Central memory CD8-positive, alpha-beta T cell (primary cell): Measurements from ENCODE around the gene HASPIN.
A peak's percentile ranks its signal among the peaks of the same experiment; 100 is the strongest.

ENCODE experiments used
- ATAC-seq: fragments of 150-1000 bp; cut with Tn5 transposase; replicated peaks from 2 replicates; pipeline ENCODE4 v1.10.0; 2022; ENCODE audit warnings: mild to moderate bottlenecking, moderate FRiP score, moderate number of reproducible peaks; ENCODE audit not compliant: poor library complexity, severe bottlenecking; ENCODE audit errors: extremely low read depth
- DNase-seq, 2 donors: peaks; one replicate each; pipeline ENCODE4 v3.0.0; 2021; ENCODE audit warnings: low spot score in 2 of 2
- H3K27ac Mint-ChIP-seq: one replicate; pipeline ENCODE4 v1.8.0; 2022; ENCODE audit warnings: low read depth, mild to moderate bottlenecking, moderate library complexity, mixed read lengths
- H3K27me3 Mint-ChIP-seq: one replicate; pipeline ENCODE4 v1.8.0; 2022; ENCODE audit warnings: mixed read lengths
- H3K36me3 Mint-ChIP-seq: one replicate; pipeline ENCODE4 v1.8.0; 2022; ENCODE audit warnings: mild to moderate bottlenecking, moderate library complexity, mixed read lengths; ENCODE audit not compliant: insufficient read depth
- H3K4me1 Mint-ChIP-seq: one replicate; pipeline ENCODE4 v1.8.0; 2022; ENCODE audit warnings: mixed read lengths
- H3K4me3 Mint-ChIP-seq: one replicate; pipeline ENCODE4 v1.8.0; 2022; ENCODE audit warnings: mild to moderate bottlenecking, moderate library complexity, mixed read lengths
- H3K9me3 Mint-ChIP-seq: one replicate; pipeline ENCODE4 v1.8.0; 2022; ENCODE audit warnings: mixed read lengths

Gene HASPIN

GRCh38 chr17:3750926-3751325 lies 27.2 kb downstream of the HASPIN start:
- Mint-ChIP-seq H3K27me3 (no peaks in the 10 kb centered on the region), H3K4me1 (peaks cover 29% of the 10 kb centered on the region), H3K27ac (peak overlapping the region; percentile 92), H3K9me3 (no peaks in the 10 kb centered on the region), H3K4me3 (peak overlapping the region; percentile 73), H3K36me3 (peaks cover 5% of the 10 kb centered on the region)
- ATAC-seq (peak; percentile 77), DNase-seq (peak in 1 of 2 donors; percentile 51)

- peak overlapping the region; percentile 92 for H3K27ac Mint-ChIP-seq
- peaks cover 5% of the 10 kb centered on the region for H3K36me3 Mint-ChIP-seq
- H3K9me3 Mint-ChIP-seq, result no peaks in the 10 kb centered on the region
- DNase-seq (no peak), ATAC-seq (no peak)
- H3K4me1 Mint-ChIP-seq, result peaks cover 29% of the 10 kb centered on the region
- H3K27me3 Mint-ChIP-seq, result no peaks in the 10 kb centered on the region
- H3K4me3 Mint-ChIP-seq, result no peak overlapping the region
Observed at GRCh38 chr17:3751836-3752235, 28.1 kb downstream of the HASPIN start.

GRCh38 chr17:3753624-3754023 lies 29.9 kb downstream of the HASPIN start:
- no peak for ATAC-seq
- Mint-ChIP-seq H3K4me3 (peak overlapping the region; percentile 7), H3K4me1 (peaks cover 26% of the 10 kb centered on the region), H3K36me3 (peaks cover 5% of the 10 kb centered on the region), H3K27me3 (no peaks in the 10 kb centered on the region), H3K27ac (no peak overlapping the region), H3K9me3 (no peaks in the 10 kb centered on the region)
- DNase-seq, result no peak

- H3K4me3 Mint-ChIP-seq, result peak overlapping the region; percentile 7
- no peaks in the 10 kb centered on the region for H3K9me3 Mint-ChIP-seq
- H3K27ac Mint-ChIP-seq, result no peak overlapping the region
- peaks cover 5% of the 10 kb centered on the region for H3K36me3 Mint-ChIP-seq
- H3K27me3 Mint-ChIP-seq, result no peaks in the 10 kb centered on the region
- no peak for ATAC-seq
- peaks cover 22% of the 10 kb centered on the region for H3K4me1 Mint-ChIP-seq
- no peak for DNase-seq
Observed at GRCh38 chr17:3754066-3754457, 30.4 kb downstream of the HASPIN start.

- Mint-ChIP-seq H3K27ac (peak overlapping the region; percentile 80), H3K4me3 (peak overlapping the region; percentile 56), H3K36me3 (peaks cover 5% of the 10 kb centered on the region), H3K4me1 (peaks cover 22% of the 10 kb centered on the region), H3K27me3 (no peaks in the 10 kb centered on the region), H3K9me3 (no peaks in the 10 kb centered on the region)
- ATAC-seq (peak; percentile 86), DNase-seq (peak; percentile 59)
Observed at GRCh38 chr17:3754458-3755334, 31.0 kb downstream of the HASPIN start.

GRCh38 chr17:3755335-3756030 lies 31.8 kb downstream of the HASPIN start:
- Mint-ChIP-seq H3K9me3 (no peaks in the 10 kb centered on the region), H3K27me3 (no peaks in the 10 kb centered on the region), H3K4me3 (peak overlapping the region; percentile 56), H3K27ac (peak overlapping the region; percentile 80), H3K36me3 (peaks cover 5% of the 10 kb centered on the region), H3K4me1 (peaks cover 20% of the 10 kb centered on the region)
- DNase-seq (no peak), ATAC-seq (no peak)

GRCh38 chr17:3759597-3760216 lies 36.0 kb downstream of the HASPIN start:
- no peaks in the 10 kb centered on the region for H3K9me3 Mint-ChIP-seq
- H3K36me3 Mint-ChIP-seq, result peaks cover 9% of the 10 kb centered on the region
- DNase-seq, result no peak
- H3K4me3 Mint-ChIP-seq, result no peak overlapping the region
- peaks cover 34% of the 10 kb centered on the region for H3K4me1 Mint-ChIP-seq
- no peaks in the 10 kb centered on the region for H3K27me3 Mint-ChIP-seq
- H3K27ac Mint-ChIP-seq, result no peak overlapping the region
- no peak for ATAC-seq

- Mint-ChIP-seq H3K27ac (no peak overlapping the region), H3K27me3 (no peaks in the 10 kb centered on the region), H3K9me3 (no peaks in the 10 kb centered on the region), H3K36me3 (peaks cover 13% of the 10 kb centered on the region), H3K4me1 (peaks cover 40% of the 10 kb centered on the region), H3K4me3 (no peak overlapping the region)
- DNase-seq, result no peak
- no peak for ATAC-seq
Observed at GRCh38 chr17:3761036-3761917, 37.6 kb downstream of the HASPIN start.

GRCh38 chr17:3761918-3762380 lies 38.2 kb downstream of the HASPIN start:
- Mint-ChIP-seq H3K9me3 (no peaks in the 10 kb centered on the region), H3K36me3 (peaks cover 15% of the 10 kb centered on the region), H3K4me1 (peaks cover 46% of the 10 kb centered on the region), H3K4me3 (no peak overlapping the region), H3K27me3 (no peaks in the 10 kb centered on the region), H3K27ac (no peak overlapping the region)
- no peak for DNase-seq
- ATAC-seq, result no peak

GRCh38 chr17:3762922-3763776 lies 39.4 kb downstream of the HASPIN start:
- H3K4me3 Mint-ChIP-seq, result peak overlapping the region; percentile 89
- H3K9me3 Mint-ChIP-seq, result no peaks in the 10 kb centered on the region
- ATAC-seq (peak; percentile 56), DNase-seq (peak in 1 of 2 donors; percentile 57)
- peak overlapping the region; percentile 91 for H3K27ac Mint-ChIP-seq
- peaks cover 15% of the 10 kb centered on the region for H3K36me3 Mint-ChIP-seq
- H3K4me1 Mint-ChIP-seq, result peaks cover 55% of the 10 kb centered on the region
- H3K27me3 Mint-ChIP-seq, result no peaks in the 10 kb centered on the region

GRCh38 chr17:3763777-3764170 lies 40.1 kb downstream of the HASPIN start:
- Mint-ChIP-seq H3K36me3 (peaks cover 15% of the 10 kb centered on the region), H3K27me3 (no peaks in the 10 kb centered on the region), H3K4me3 (peak overlapping the region; percentile 89), H3K27ac (peak overlapping the region; percentile 91), H3K4me1 (peaks cover 62% of the 10 kb centered on the region), H3K9me3 (no peaks in the 10 kb centered on the region)
- ATAC-seq (no peak), DNase-seq (no peak)
